OCI-LY3 (cell line): Measurements from ENCODE around the gene GPR107.
A peak's percentile ranks its signal among the peaks of the same experiment; 100 is the strongest.

ENCODE experiments used
- H2AFZ ChIP-seq: fragments of 200-600, 300-600 bp; shearing (Covaris generic); 2 replicates; pipeline ENCODE4 v1.6.0; 2014; ENCODE audit warnings: antibody characterized with exemption, low read depth, low read length
- H3K27ac ChIP-seq: fragments of 200-600, 300-600 bp; sonication (generic); 2 replicates; pipeline ENCODE4 v1.5.1; 2014; ENCODE audit warnings: mild to moderate bottlenecking, low read length, moderate library complexity, mixed read lengths
- H3K27me3 ChIP-seq: fragments of 200-600, 300-600 bp; sonication (generic); 2 replicates; pipeline ENCODE4 v1.6.1; 2014; ENCODE audit warnings: low read depth, low read length, mixed read lengths
- H3K36me3 ChIP-seq: fragments of 200-600, 300-600 bp; sonication (generic); replicated peaks from 2 replicates; pipeline ENCODE3; 2014; ENCODE audit warnings: low read depth, low read length, mixed read lengths
- H3K4me1 ChIP-seq: fragments of 300-600, 200-600 bp; sonication (generic); 2 replicates; pipeline ENCODE4 v1.6.1; 2014; ENCODE audit warnings: low read length, mixed read lengths
- H3K4me2 ChIP-seq: fragments of 200-600, 300-600 bp; sonication (generic); 2 replicates; pipeline ENCODE4 v1.6.1; 2014; ENCODE audit warnings: low read length, mixed read lengths
- H3K4me3 ChIP-seq: fragments of 300-600, 200-600 bp; sonication (generic); 2 replicates; pipeline ENCODE4 v1.5.1; 2014; ENCODE audit warnings: antibody characterized with exemption, mild to moderate bottlenecking, low read length, moderate library complexity
- H3K79me2 ChIP-seq: fragments of 300-600, 200-600 bp; shearing (Covaris generic); 2 replicates; pipeline ENCODE4 v1.6.1; 2014; ENCODE audit warnings: mild to moderate bottlenecking, low read length, mixed read lengths
- H3K9ac ChIP-seq: fragments of 300-600, 200-600 bp; shearing (Covaris generic); 2 replicates; pipeline ENCODE4 v1.6.0; 2014; ENCODE audit warnings: mild to moderate bottlenecking, low read length, moderate library complexity
- H3K9me3 ChIP-seq: fragments of 200-600, 300-600 bp; shearing (Covaris generic); 2 replicates; pipeline ENCODE4 v1.6.1; 2014; ENCODE audit warnings: low read length, mixed read lengths; ENCODE audit not compliant: insufficient read depth
- H4K20me1 ChIP-seq: fragments of 200-600, 300-600 bp; sonication (generic); 2 replicates; pipeline ENCODE4 v1.6.1; 2016; ENCODE audit warnings: low read length, mixed read lengths; ENCODE audit not compliant: insufficient read depth
- EZH2phosphoT487 ChIP-seq: fragments of 200-600 bp; shearing (Covaris generic); IDR thresholded peaks from 2 replicates; pipeline ENCODE4 v1.6.1; 2018; ENCODE audit warnings: antibody characterized with exemption, mixed run types, low read depth
- TF ChIP-seq, protein P1 (sequence below): fragments of 200-600, 300-600 bp; sonication (generic); IDR thresholded peaks from 2 replicates; pipeline ENCODE4 v1.5.1; 2014; ENCODE audit warnings: antibody characterized with exemption, low read length, low read depth

GPR107 gene

DNA sequence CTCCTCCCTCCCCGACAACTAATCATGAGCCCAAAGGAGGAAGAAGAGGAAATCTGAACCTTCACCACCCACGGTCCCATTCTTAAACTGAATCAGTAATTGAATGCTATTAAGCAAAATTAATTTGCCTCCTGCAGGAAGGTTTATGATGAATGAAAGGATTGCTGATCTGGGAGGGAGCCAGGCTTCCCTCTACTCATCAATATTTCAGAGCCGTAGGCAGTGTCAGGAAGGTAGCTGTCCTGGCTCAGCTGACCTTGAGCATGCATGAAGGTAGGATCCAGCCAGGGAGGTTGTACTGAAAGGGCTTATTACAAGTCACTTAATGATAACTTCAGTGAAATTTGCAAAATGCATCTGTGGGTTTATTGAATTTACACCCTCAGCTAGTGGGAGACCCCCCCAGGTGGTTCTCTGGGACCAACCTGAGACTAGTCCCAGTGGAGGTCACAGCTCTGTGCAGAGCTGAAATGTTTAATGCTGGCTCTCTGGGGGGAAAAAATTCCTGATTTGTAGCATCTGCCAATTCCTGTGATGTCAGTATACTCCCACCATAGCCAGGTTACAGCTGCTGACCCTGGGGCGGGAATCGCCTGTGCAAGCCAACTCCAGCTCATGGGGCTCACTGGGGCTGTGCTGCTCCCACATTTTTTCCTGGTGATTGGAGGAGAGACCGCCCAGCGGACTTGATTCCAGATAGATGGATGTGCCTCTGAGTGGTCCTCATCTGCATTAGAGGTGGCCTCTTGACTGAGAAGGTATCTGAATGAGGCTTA is 70.6 kb downstream of the GPR107 start:
- Histone ChIP-seq H3K36me3 (peaks cover 3% of the 10 kb centered on the region), H3K79me2 (no peaks in the 10 kb centered on the region), H3K9ac (no peak overlapping the region), H3K4me1 (peaks cover 16% of the 10 kb centered on the region), H3K4me3 (no peak overlapping the region), H3K27ac (no peak overlapping the region), H3K4me2 (no peak overlapping the region), H4K20me1 (no peaks in the 10 kb centered on the region), H2AFZ (no peak overlapping the region), H3K9me3 (no peaks in the 10 kb centered on the region), H3K27me3 (no peaks in the 10 kb centered on the region)
- TF ChIP-seq EZH2phosphoT487, result no peak
- TF ChIP-seq, protein P1, sequence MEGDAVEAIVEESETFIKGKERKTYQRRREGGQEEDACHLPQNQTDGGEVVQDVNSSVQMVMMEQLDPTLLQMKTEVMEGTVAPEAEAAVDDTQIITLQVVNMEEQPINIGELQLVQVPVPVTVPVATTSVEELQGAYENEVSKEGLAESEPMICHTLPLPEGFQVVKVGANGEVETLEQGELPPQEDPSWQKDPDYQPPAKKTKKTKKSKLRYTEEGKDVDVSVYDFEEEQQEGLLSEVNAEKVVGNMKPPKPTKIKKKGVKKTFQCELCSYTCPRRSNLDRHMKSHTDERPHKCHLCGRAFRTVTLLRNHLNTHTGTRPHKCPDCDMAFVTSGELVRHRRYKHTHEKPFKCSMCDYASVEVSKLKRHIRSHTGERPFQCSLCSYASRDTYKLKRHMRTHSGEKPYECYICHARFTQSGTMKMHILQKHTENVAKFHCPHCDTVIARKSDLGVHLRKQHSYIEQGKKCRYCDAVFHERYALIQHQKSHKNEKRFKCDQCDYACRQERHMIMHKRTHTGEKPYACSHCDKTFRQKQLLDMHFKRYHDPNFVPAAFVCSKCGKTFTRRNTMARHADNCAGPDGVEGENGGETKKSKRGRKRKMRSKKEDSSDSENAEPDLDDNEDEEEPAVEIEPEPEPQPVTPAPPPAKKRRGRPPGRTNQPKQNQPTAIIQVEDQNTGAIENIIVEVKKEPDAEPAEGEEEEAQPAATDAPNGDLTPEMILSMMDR, result no peak

- H3K79me2 ChIP-seq, result no peaks in the 10 kb centered on the region
- H3K4me1 ChIP-seq, result peaks cover 21% of the 10 kb centered on the region
- H3K4me2 ChIP-seq, result no peak overlapping the region
- H3K27me3 ChIP-seq, result no peaks in the 10 kb centered on the region
- no peaks in the 10 kb centered on the region for H4K20me1 ChIP-seq
- H3K9ac ChIP-seq, result no peak overlapping the region
- TF ChIP-seq EZH2phosphoT487, result no peak
- TF ChIP-seq, protein P1, result no peak
- H3K4me3 ChIP-seq, result no peak overlapping the region
- H3K27ac ChIP-seq, result no peak overlapping the region
- H3K36me3 ChIP-seq, result peaks cover 3% of the 10 kb centered on the region
- no peak overlapping the region for H2AFZ ChIP-seq
- no peaks in the 10 kb centered on the region for H3K9me3 ChIP-seq
Measured at GRCh38 chr9:130126721-130127433, 73.2 kb downstream of the GPR107 start.

GRCh38 chr9:130128251-130128650 is 74.5 kb downstream of the GPR107 start:
- TF ChIP-seq EZH2phosphoT487, result no peak
- TF ChIP-seq, protein P1, result no peak
- Histone ChIP-seq H3K36me3 (peaks cover 3% of the 10 kb centered on the region), H3K27ac (peak overlapping the region; percentile 64), H3K79me2 (no peaks in the 10 kb centered on the region), H4K20me1 (no peaks in the 10 kb centered on the region), H3K27me3 (no peaks in the 10 kb centered on the region), H3K4me3 (peak overlapping the region; percentile 52; the same call in 1 of the 2 replicates), H3K4me2 (peak overlapping the region; percentile 77), H3K9ac (peak overlapping the region; percentile 47; the same call in 1 of the 2 replicates), H3K4me1 (peaks cover 21% of the 10 kb centered on the region), H2AFZ (peak overlapping the region; percentile 52; the same call in 1 of the 2 replicates), H3K9me3 (no peaks in the 10 kb centered on the region)

GRCh38 chr9:130128733-130129431 is 75.2 kb downstream of the GPR107 start:
- H4K20me1 ChIP-seq, result no peaks in the 10 kb centered on the region
- peak overlapping the region; percentile 47 for H3K9ac ChIP-seq
- no peaks in the 10 kb centered on the region for H3K79me2 ChIP-seq
- H3K27me3 ChIP-seq, result no peaks in the 10 kb centered on the region
- H3K4me3 ChIP-seq, result peak overlapping the region; percentile 52
- H3K27ac ChIP-seq, result peak overlapping the region; percentile 64
- H3K36me3 ChIP-seq, result peaks cover 3% of the 10 kb centered on the region
- H3K4me1 ChIP-seq, result peaks cover 21% of the 10 kb centered on the region
- TF ChIP-seq, protein P1, result no peak
- no peak for TF ChIP-seq EZH2phosphoT487
- H2AFZ ChIP-seq, result peak overlapping the region; percentile 52; the same call in 1 of the 2 replicates
- no peaks in the 10 kb centered on the region for H3K9me3 ChIP-seq
- H3K4me2 ChIP-seq, result peak overlapping the region; percentile 77
